DOHH2 (cell line): ENCODE data around the gene AXIN1.

ENCODE experiments used
- H3F3A ChIP-seq: fragments of 200-600 bp; sonication (generic), shearing (Covaris generic); 2 replicates; pipeline ENCODE4 v1.6.0; 2016; ENCODE audit warnings: antibody characterized with exemption, mild to moderate bottlenecking; ENCODE audit not compliant: control insufficient read depth, insufficient read depth
- H3K27ac ChIP-seq: fragments of 200-600 bp; sonication (generic); 2 replicates; pipeline ENCODE4 v1.5.1; 2014; ENCODE audit warnings: low read depth, mild to moderate bottlenecking, low read length, moderate library complexity
- H3K27me3 ChIP-seq: fragments of 200-600 bp; sonication (generic); 2 replicates; pipeline ENCODE4 v1.6.1; 2014; ENCODE audit warnings: mild to moderate bottlenecking, low read length, mixed read lengths; ENCODE audit not compliant: control insufficient read depth
- H3K36me3 ChIP-seq: fragments of 200-600 bp; sonication (generic); 2 replicates; pipeline ENCODE4 v1.6.1; 2014; ENCODE audit warnings: mild to moderate bottlenecking, low read length, moderate library complexity, mixed read lengths; ENCODE audit not compliant: control insufficient read depth
- H3K4me1 ChIP-seq: fragments of 200-600 bp; sonication (generic); 2 replicates; pipeline ENCODE4 v1.6.1; 2014; ENCODE audit warnings: mild to moderate bottlenecking, low read length, mixed read lengths; ENCODE audit not compliant: control insufficient read depth
- H3K4me2 ChIP-seq: fragments of 200-600 bp; sonication (generic); 2 replicates; pipeline ENCODE4 v1.6.0; 2014; ENCODE audit warnings: mild to moderate bottlenecking, low read length, moderate library complexity
- H3K4me3 ChIP-seq: fragments of 200-600 bp; sonication (generic); 2 replicates; pipeline ENCODE4 v1.5.1; 2014; ENCODE audit warnings: mild to moderate bottlenecking, low read length, mixed read lengths
- H3K79me2 ChIP-seq: fragments of 200-600 bp; sonication (generic); 2 replicates; pipeline ENCODE4 v1.6.1; 2014; ENCODE audit warnings: mild to moderate bottlenecking, low read length, mixed read lengths; ENCODE audit not compliant: control insufficient read depth
- H3K9me2 ChIP-seq: fragments of 200-600 bp; sonication (generic); replicated peaks from 2 replicates; pipeline ENCODE4 v1.6.1; 2014; ENCODE audit warnings: mild to moderate bottlenecking, low read length, mixed read lengths; ENCODE audit not compliant: control insufficient read depth
- H3K9me3 ChIP-seq: fragments of 200-600 bp; sonication (generic); 2 replicates; pipeline ENCODE4 v1.6.1; 2014; ENCODE audit warnings: antibody characterized with exemption, low read length, mixed read lengths; ENCODE audit not compliant: control insufficient read depth, insufficient read depth
- H4K20me1 ChIP-seq: fragments of 200-600 bp; sonication (generic); 2 replicates; pipeline ENCODE4 v1.6.0; 2014; ENCODE audit warnings: low read depth, mild to moderate bottlenecking, antibody characterized with exemption, low read length, moderate library complexity; ENCODE audit not compliant: control insufficient read depth, insufficient read depth
- CTCF ChIP-seq: fragments of 200-600 bp; sonication (generic); IDR thresholded peaks from one replicate; pipeline ENCODE4 v1.5.1; 2014; ENCODE audit warnings: antibody characterized with exemption, mild to moderate bottlenecking, low read depth, low read length; ENCODE audit not compliant: poor library complexity, severe bottlenecking
- EZH2phosphoT487 ChIP-seq: fragments of 200-600 bp; sonication (generic); IDR thresholded peaks from 2 replicates; pipeline ENCODE4 v1.6.1; 2017; ENCODE audit warnings: borderline replicate concordance, mild to moderate bottlenecking, antibody characterized with exemption, low read length, moderate library complexity, mixed read lengths

AXIN1 gene, protein sequence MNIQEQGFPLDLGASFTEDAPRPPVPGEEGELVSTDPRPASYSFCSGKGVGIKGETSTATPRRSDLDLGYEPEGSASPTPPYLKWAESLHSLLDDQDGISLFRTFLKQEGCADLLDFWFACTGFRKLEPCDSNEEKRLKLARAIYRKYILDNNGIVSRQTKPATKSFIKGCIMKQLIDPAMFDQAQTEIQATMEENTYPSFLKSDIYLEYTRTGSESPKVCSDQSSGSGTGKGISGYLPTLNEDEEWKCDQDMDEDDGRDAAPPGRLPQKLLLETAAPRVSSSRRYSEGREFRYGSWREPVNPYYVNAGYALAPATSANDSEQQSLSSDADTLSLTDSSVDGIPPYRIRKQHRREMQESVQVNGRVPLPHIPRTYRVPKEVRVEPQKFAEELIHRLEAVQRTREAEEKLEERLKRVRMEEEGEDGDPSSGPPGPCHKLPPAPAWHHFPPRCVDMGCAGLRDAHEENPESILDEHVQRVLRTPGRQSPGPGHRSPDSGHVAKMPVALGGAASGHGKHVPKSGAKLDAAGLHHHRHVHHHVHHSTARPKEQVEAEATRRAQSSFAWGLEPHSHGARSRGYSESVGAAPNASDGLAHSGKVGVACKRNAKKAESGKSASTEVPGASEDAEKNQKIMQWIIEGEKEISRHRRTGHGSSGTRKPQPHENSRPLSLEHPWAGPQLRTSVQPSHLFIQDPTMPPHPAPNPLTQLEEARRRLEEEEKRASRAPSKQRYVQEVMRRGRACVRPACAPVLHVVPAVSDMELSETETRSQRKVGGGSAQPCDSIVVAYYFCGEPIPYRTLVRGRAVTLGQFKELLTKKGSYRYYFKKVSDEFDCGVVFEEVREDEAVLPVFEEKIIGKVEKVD

DNA sequence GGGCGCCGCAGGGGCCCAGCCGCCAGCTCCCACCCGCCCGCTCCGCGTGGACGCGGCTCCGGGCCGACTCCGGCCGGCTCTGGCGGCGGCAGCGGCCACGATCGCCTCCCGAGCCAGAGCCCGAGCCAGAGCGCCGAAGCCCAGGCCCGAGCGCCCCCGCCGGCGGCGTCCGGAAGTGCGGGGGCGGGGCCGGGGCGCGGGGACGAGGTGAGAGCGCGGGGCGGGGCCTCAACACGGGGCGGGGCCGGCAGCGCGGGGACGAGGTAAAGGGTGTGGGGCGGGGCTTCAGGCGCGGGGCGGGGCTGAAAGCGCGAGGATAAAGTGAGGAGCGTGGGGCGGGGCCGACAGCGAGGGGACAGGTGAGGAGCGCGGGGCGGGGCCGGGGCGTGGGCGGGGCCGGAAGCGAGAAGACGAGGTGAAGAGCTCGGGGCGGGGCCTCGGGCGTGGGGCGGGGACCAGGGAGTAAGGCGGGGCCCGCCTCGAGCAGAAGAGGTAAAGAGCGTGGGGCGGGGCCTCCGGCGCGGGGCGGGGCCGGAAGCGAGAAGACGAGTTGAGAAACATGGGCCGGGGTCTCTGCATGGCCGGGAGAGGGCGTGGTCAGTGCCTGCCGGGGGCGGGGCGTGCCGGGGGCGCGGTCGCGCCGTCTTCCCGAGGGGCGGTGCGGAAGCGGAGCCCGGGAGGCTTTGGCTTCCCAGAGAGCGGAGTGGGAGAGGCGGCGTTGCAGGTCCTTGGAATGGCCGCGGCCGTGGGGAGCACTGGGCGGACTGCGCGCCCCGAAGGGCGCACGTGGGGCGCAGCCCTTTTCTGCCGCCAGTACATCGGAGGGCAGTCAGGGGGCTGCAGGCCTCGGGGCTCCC lies at the start of gene AXIN1:
Gene AXIN1, minus strand, starts transcription at position 177 of the 857 bp plus-strand sequence. CDS start 5,698 bp downstream, outside the sequence.
- Histone ChIP-seq H3K4me1 (peaks cover 35% of the 10 kb centered on the region), H3K36me3 (peaks cover 9% of the 10 kb centered on the region), H4K20me1 (peaks cover 5% of the 10 kb centered on the region), H3K9me2 (no peaks in the 10 kb centered on the region), H3K4me2 (peak within 1 kb of the TSS; percentile 66), H3K27ac (no peak within 1 kb of the TSS), H3K27me3 (no peaks in the 10 kb centered on the region), H3K4me3 (peak within 1 kb of the TSS; percentile 73), H3F3A (no peaks in the 10 kb centered on the region), H3K79me2 (peaks cover 41% of the 10 kb centered on the region), H3K9me3 (no peaks in the 10 kb centered on the region)
- TF ChIP-seq EZH2phosphoT487 = no peak
- TF ChIP-seq CTCF = peak; percentile 28

DNA sequence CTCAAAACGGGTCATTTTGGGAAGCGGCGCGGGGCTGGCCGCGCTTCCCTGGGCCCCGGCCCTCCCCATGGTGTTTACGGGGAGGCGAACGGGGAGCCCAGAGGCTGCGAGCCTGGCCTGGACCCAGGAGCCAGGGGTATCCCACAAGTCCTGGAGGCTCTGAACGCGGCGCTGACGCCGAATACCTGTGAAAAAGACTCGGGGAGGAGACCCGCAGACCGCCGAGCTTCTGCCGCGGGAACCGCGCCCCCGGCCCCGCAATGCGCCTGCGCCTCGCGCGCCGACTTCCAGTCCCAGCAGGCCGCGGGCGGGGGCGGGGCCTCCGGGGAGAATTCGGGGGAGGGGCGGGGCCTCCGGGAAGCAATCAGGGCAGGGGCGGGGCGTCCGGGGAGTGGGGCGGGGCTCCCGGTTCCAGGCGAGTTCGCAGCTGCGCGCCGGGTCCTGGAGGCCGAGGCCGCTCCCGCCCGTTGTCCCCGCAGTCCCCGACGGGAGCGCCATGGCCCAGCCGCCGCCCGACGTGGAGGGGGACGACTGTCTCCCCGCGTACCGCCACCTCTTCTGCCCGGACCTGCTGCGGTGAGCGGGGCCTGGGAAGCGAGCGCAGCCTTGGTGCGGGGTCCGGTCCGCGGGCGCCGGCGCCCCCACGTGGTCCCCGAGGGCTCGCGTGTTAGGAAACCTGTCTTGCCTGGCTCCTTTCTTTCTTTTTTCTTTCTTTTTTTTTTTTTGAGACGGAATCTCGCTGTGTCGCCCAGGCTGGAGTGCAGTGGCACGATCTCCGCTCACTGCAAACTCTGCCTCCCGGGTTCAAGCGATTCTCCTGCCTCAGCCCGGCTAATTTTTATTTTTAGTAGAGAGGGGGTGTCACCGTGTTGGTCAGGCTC lies 49.2 kb upstream of the AXIN1 start, which contains the start of gene DECR2:
Gene DECR2, plus strand, starts transcription at position 418 of the 881 bp plus-strand sequence. Its CDS starts 79 bp downstream, at position 497.
- Histone ChIP-seq H3K36me3 (peaks cover 34% of the 10 kb centered on the region), H3K27me3 (no peaks in the 10 kb centered on the region), H4K20me1 (no peaks in the 10 kb centered on the region), H3K4me2 (peak within 1 kb of the TSS; percentile 65), H3K4me3 (peak within 1 kb of the TSS; percentile 83), H3K9me3 (no peaks in the 10 kb centered on the region), H3K79me2 (peaks cover 26% of the 10 kb centered on the region), H3K4me1 (peaks cover 36% of the 10 kb centered on the region), H3K9me2 (no peaks in the 10 kb centered on the region), H3K27ac (peak within 1 kb of the TSS; percentile 84), H3F3A (peaks cover 26% of the 10 kb centered on the region)
- TF ChIP-seq CTCF (peak; percentile 74), EZH2phosphoT487 (no peak)
